Stimulated activated CD8-positive, alpha-beta memory T cell treated with anti-CD3 and anti-CD28 coated beads, Interleukin-4, amount 100 ng/mL, for 48 hours (primary cell): Measurements from ENCODE around the gene CEP76.

Experiments used
- DNase-seq: peaks from one replicate; pipeline ENCODE4 v3.0.0-alpha.2; 2020

Gene CEP76

DNA sequence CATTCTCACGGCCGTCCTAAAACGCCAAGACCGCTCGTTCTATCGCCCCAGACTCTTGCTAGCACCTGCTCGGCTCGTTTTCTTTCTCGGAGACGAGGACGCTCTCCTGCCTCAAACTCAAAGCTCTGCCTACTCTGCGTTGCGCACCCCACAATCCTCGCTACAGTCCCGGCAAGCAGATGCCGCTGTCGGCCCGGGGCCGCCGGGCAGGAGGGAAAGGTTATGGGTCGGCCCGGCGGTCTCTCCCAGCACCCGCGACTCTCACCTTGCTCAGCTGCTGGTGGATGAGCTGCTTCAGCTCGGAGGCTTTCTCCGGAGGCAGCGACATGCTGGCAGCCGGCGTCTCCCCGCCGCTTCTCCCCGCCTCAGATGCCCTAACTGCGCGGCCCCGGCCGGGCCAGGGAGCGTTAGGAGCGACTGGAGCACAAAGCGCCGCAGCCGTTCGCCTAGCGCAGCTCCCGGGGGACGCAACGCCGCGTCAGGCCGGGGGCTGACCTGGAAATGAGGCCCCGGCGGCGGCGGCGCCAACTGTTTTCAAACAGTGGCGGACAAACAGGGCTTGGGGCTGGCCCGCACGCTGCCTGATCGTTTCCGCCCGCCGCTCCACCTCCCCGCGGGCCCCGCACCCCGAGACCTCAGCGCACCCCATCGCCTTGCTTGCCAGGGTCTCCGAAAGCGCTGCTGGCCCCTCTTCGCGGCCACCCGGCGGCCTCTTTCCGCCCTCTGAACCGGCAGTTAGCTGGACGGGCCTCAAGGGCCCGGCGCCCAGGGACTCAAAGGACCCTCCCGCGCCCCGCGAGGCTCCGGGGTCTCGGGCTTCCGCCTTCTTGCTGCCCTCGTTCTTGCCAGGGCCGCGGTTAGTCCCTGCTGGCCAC is at the start of gene CEP76, which contains the start of gene PSMG2:
TSS of gene CEP76 (minus strand) at position 503 of the 875 bp plus-strand sequence. CDS start at position 328, 175 bp downstream.
TSS of gene PSMG2 (plus strand) at position 822 of the 875 bp plus-strand sequence. CDS start 66 bp downstream, outside the sequence.
- peak; percentile 88 for DNase-seq

DNA sequence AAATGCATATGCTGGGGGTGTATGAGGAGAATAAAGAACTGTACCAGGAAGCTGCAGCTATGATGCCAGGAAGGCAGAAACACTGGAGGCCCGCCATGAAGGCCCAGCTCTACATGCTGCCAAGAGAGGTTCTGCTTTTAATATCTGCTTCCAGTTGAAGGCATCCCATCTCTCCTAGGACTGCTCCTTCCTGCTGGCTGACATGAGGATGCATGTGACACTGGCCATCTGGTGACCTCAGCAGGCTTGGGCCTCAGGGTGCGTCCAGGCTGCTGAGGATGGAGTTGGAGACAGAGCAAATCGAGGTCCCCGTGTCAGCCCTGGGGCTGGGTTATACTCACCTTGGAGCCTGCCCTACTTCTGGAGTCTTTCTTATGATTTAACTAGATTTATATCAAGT is 49.4 kb upstream of the CEP76 start:
- DNase-seq = no peak

GRCh38 chr18:12751503-12751884 is 49.0 kb upstream of the CEP76 start:
- DNase-seq = no peak

GRCh38 chr18:12750715-12751502 is 48.4 kb upstream of the CEP76 start:
- DNase-seq = no peak

- DNase-seq = peak; percentile 48
Observed at GRCh38 chr18:12750076-12750714, 47.7 kb upstream of the CEP76 start.

DNA sequence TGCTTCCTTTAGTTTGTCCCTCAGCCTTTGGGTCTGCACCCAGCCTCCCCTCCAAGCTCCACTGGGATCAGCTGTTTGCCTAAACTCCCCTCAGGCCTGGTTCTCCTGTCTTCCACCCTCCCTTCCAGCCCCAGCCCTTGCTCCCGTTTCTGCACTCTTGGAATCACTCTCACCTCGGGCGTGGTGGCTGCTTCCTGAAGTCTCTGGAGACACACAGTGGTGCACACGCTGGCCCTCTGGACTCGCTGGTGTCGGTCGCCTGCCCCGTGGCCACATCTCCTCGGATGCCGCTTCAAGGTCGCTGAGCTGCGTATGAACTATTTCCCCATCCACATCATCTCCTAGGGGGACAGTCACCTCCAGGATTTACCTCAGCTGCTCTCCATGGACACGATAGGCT is 46.6 kb upstream of the CEP76 start:
- no peak for DNase-seq

- DNase-seq = no peak
Observed at GRCh38 chr18:12748671-12749070, 46.1 kb upstream of the CEP76 start.

DNA sequence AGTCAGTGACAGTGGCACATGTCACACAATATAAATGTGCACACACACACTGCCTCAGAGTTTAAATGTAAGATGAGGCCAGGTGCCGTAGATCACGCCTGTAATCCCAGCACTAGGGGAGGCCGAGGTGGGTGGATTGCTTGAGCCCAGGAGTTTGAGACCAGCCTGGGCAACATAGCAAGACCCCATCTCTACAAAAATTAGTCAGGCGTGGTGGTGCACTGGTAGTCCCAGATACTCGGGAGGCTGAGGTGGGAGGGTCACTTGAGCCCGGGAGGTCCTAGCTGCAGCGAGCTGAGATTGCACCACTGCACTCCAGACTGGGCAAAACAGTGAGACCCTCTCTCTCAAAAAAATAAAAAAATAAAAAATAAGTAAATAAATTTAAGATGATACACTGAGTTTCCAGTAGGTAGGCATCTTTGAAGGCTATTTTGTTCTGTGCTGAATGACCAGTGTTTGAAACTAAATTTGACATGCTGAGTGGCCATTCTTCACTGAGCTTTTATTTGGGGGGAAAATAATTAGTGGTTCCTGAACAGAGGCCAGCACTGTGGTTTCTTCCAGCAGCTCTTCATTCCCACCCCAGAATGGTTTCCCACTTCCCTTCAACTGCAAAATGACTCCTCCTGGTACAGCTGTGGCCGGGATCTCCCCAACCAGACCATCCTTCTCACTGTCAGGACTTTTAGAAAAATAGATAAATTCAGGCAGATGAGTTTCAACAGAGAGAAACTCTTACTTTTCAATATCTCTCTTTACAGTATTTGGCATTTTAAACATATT is 45.2 kb upstream of the CEP76 start:
- no peak for DNase-seq

DNA sequence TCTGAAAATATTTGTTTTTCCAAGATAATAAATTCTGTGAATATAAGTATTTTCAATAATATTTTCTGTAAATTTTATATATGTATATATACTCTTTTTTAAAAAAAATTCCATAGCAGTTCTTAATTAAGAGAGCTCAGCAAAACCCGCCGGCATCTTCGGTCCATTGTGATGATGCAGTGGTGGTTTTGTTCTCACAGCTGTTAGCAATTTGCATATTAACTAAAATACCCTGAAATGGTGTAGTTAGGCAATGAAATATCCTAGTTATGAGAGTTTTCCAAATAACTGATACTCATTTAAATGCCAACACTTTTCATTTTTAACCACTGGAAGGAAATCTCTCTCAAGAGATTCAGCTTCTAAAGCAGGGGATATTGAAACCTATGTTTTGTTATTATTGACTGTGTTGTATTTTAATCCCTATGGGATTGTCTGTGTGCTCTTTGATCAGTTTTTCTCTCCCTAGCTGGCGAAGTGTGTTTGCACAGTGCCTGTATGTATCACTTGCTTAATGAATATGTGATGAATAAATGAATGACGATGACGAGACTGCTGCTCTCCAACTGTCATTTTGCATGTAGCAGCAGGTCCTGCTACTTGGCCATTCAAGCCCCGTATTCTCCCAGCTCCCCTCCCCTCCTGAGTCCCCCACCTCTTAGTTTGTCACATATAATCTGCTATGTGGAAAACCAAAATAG is 42.7 kb upstream of the CEP76 start:
- no peak for DNase-seq

GRCh38 chr18:12744103-12744502 is 41.6 kb upstream of the CEP76 start:
- DNase-seq = no peak

DNA sequence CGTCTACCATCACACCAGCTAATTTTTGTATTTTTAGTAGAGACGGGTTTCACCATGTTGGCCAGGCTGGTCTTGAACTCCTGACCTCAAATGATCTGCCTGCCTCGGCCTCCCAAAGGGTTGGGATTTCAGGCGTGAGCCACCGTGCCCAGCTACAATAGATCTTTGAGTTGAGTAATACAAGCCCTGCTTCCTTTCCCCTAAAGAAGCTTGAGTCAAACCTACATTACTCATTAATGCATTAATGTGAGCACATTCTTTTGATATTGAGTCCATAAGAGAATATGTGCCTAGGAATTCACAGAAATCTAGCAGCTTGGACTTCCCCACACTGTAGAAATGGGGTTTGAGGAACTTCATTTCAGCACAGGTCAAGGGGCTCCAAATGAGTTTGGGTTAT is 39.9 kb upstream of the CEP76 start:
- no peak for DNase-seq

DNA sequence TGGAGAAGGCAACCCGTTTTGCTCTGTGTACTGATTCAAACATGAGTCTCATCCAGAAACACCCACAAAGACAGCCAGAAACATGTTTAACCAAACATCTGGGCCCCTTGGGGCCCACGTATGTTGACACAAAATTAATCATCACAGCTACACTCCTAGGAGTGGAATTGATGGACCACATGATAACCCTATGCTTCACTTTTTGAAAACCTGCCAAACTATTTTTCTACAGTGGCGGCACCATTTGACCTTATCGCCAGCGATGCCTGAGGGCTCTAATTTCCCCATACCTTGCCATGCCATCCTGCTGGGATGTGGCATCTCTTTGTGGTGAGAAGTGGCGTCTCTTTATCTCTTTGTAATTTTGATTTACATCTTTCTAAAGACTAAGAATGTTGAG is 38.8 kb upstream of the CEP76 start:
- peak; percentile 33 for DNase-seq

DNA sequence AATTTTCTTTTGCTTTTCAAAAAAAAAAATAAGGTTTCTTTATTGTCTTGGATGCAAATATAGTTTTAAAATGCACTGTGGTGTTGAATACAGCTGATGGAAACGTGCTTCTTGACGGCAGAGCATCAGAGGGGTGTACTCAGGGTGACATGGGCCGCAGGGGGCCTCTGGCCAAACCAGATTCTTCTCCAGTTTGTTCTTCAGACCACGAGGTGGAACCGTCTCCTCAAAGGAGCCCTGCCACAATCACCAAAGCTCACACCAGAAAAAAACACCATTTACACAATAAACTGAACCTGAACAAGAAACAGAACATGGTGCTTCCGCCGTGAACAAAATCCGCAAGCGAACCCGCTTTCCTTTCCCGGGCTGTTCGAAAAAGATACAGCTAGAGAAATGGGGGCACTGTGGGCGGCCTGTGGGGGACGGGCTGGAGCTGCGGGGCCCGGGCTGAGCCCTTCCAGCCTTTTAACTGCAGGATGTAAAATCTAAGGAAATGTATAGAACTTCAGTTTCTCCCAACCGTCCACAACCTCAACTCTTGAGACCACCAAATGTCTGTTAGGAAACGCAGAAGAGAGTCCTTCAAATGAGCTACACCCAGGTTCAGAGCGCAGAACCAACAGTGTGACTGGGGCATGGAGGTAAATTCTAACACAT is 34.9 kb upstream of the CEP76 start:
- no peak for DNase-seq

- peak; percentile 72 for DNase-seq
Observed at GRCh38 chr18:12726774-12727550, 24.4 kb upstream of the CEP76 start.

- no peak for DNase-seq
Observed at GRCh38 chr18:12726331-12726730, 23.8 kb upstream of the CEP76 start.

- no peak for DNase-seq
Observed at GRCh38 chr18:12722731-12723130, 20.2 kb upstream of the CEP76 start.

DNA sequence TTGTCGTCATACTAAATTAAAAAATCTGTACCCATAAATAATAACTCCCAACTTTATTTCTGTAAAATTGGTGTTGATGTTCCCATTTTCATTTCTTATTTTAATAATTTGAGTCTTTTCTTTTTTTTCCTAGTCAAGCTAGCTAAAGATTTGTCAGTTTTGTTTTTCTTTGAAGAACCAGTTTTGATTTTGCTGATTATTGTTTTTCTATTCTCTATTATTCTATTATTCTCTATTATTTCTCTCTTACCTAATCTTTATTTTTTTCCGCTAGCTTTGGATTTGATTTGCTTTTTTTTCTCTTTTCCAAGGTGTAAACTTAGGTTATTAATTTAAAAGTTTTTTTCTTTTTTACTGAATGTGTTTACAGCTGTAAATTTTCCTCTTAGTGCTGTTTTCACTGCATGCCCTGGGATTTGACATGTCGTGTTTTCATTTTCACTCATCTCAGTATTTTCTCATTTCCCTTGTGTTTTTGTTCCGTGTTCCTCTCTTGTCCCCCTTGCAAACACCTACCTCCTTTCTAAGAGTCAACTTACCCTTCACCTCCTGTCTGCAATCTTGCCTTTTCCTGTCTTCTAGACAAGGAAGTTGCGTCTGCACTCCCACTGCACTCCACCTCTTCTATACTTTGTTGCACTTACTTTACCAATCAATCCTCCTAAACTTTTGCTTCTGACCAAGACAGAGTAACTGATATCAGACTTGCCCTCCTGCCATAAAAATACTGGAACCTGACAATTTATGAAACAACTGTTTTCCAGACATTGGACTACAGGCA is 19.2 kb upstream of the CEP76 start:
- DNase-seq = no peak

- DNase-seq = no peak
Observed at GRCh38 chr18:12711446-12711845, 8.9 kb upstream of the CEP76 start.

DNA sequence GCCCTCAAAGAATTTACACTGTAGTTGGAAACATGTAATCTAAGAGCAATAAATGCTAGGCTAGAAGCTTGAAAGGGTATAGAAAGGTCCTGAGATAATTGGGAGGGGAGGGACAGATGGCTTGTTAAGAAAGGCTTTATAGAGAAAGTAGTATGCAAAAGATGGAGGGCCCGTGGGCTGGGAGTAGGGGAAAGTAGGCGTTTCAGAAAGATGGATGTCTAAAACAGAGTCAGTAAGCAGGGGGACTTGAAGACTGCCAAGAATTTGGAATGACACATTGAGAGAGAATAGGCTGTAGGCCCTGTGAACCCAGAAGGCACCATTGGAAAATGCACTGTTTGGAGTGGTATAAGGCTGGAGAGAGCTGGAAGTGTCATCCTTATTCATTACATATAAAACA is 1.1 kb upstream of the CEP76 start:
- DNase-seq = no peak

- no peak for DNase-seq
Observed at GRCh38 chr18:12703096-12703567, 609 bp upstream of the CEP76 start.
